Measurements from ENCODE around the gene CSPG4. TPM values are rescaled to one million over a fixed set of nuclear protein-coding genes. Genes with fewer than 3 reads are reported as not detected.
A peak's percentile ranks its signal among the peaks of the same experiment; 100 is the strongest.

Gene CSPG4
- total and polyA plus RNA-seq, 9 of the 15 experiments (the other 6 are each of a cell fraction or from before 2014, with no cell fraction given), result under 0.01 to 0.07 (median 0.04) TPM; not detected in 5

DNA sequence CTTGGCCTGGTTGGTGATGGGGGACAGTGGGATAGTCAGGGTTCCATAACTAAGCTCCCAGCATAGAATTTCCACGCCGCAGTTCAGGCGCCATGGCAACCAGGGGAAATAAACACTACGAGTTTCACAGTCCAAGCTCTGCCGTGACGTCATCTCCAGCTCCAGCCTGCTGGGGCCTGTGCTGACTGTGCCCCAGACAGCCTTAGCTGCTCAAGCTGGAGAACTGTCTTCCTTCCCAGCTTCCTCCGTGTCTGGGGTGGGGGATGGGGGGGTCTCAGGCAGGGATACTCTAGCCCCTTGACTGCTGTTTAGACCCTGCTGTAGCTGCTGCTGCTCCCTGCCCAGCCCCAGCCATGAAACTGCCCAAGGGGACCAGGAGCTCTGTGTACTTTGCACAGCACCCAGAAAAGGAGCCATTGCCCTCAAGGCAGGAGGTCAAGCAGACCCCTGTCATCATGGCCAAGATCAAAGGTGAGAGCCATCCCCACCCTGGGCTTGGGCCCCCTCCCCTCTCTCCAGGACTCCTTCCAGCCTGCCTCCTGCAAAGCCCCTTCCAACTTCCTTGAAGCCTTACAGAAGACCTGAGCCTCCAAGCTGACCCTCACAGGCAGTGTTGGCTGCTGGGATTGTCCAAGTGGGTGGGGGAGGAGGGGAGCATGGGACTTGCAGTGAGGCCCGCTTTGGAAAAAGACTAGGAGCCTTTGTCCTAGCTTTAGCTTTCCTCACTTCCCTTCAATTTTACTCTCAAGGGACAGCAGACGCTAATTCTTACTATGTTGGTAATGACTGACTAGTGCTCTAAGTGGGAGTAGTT is 11.4 kb upstream of the CSPG4 start (continued):
- TF ChIP-seq, protein P1, sequence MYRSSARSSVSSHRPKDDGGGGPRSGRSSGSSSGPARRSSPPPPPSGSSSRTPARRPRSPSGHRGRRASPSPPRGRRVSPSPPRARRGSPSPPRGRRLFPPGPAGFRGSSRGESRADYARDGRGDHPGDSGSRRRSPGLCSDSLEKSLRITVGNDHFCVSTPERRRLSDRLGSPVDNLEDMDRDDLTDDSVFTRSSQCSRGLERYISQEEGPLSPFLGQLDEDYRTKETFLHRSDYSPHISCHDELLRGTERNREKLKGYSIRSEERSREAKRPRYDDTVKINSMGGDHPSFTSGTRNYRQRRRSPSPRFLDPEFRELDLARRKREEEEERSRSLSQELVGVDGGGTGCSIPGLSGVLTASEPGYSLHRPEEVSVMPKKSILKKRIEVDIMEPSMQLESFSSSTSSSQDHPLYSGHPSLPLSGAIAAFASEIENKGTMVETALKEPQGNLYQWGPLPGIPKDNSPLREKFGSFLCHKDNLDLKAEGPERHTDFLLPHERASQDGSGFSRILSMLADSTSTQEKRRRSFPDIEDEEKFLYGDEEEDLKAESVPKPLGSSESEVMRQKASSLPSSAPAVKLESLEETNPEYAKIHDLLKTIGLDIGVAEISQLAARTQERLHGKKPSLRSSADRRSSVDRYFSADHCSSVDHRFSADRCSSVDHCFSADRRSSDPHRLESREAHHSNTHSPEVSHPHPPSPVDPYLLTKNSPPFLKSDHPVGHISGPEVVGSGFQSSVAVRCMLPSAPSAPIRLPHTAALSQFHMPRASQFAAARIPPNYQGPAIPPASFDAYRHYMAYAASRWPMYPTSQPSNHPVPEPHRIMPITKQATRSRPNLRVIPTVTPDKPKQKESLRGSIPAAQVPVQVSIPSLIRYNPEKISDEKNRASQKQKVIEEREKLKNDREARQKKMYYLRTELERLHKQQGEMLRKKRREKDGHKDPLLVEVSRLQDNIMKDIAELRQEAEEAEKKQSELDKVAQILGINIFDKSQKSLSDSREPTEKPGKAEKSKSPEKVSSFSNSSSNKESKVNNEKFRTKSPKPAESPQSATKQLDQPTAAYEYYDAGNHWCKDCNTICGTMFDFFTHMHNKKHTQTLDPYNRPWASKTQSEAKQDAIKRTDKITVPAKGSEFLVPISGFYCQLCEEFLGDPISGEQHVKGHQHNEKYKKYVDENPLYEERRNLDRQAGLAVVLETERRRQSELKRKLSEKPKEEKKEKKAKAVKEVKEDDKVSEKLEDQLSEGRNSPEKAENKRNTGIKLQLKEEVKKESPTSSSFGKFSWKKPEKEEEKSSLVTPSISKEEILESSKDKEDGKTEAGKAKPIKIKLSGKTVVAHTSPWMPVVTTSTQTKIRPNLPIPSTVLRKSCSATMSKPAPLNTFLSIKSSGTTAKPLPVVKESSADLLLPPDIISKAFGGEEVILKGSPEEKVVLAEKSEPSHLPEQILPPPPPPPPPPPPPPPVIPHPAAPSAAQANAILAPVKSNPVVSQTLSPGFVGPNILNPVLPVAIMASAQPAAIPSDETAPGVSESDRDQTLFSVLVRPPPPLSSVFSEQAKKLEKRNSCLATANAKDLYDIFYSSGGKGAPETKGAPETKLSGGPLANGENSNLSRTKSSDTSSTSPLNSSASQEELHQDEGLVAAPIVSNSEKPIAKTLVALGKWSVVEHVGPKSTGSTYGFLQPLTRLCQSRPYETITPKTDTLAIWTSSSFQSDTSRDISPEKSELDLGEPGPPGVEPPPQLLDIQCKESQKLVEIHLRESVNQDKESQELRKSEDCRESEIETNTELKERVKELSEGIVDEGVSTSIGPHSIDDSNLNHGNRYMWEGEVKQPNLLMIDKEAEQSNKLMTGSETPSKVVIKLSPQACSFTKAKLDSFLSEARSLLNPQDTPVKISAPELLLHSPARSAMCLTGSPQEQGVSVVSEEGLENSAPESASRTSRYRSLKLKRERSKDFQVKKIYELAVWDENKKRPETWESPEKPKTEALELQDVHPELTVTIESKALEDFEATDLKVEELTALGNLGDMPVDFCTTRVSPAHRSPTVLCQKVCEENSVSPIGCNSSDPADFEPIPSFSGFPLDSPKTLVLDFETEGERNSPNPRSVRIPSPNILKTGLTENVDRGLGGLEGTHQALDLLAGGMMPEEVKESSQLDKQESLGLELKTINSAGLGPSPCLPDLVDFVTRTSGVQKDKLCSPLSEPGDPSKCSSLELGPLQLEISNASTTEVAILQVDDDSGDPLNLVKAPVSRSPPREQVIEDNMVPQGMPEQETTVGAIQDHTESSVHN (IDR thresholded peaks at IDR 0.05; ENCODE audit: borderline replicate concordance in 1 of 2, low read depth in 1 of 2), result no peak
- TF ChIP-seq, protein P2, sequence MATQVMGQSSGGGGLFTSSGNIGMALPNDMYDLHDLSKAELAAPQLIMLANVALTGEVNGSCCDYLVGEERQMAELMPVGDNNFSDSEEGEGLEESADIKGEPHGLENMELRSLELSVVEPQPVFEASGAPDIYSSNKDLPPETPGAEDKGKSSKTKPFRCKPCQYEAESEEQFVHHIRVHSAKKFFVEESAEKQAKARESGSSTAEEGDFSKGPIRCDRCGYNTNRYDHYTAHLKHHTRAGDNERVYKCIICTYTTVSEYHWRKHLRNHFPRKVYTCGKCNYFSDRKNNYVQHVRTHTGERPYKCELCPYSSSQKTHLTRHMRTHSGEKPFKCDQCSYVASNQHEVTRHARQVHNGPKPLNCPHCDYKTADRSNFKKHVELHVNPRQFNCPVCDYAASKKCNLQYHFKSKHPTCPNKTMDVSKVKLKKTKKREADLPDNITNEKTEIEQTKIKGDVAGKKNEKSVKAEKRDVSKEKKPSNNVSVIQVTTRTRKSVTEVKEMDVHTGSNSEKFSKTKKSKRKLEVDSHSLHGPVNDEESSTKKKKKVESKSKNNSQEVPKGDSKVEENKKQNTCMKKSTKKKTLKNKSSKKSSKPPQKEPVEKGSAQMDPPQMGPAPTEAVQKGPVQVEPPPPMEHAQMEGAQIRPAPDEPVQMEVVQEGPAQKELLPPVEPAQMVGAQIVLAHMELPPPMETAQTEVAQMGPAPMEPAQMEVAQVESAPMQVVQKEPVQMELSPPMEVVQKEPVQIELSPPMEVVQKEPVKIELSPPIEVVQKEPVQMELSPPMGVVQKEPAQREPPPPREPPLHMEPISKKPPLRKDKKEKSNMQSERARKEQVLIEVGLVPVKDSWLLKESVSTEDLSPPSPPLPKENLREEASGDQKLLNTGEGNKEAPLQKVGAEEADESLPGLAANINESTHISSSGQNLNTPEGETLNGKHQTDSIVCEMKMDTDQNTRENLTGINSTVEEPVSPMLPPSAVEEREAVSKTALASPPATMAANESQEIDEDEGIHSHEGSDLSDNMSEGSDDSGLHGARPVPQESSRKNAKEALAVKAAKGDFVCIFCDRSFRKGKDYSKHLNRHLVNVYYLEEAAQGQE (IDR thresholded peaks at IDR 0.05; ENCODE audit: borderline replicate concordance), result peak; percentile 36
- TF ChIP-seq, protein P2 (CRISPR knock-in tag; IDR thresholded peaks at IDR 0.05; ENCODE audit: low read depth), result no peak
- TF ChIP-seq TEAD4 (IDR thresholded peaks at IDR 0.05; ENCODE audit: low read length) (no peak), TEAD4 (CRISPR knock-in tag; IDR thresholded peaks at IDR 0.05; ENCODE audit: borderline replicate concordance) (no peak), MTF1 (CRISPR knock-in tag; IDR thresholded peaks at IDR 0.05; ENCODE audit: borderline replicate concordance) (no peak), NFYB (IDR thresholded peaks at IDR 0.05; ENCODE audit: extremely low read depth, insufficient read length) (no peak), POLR2G (IDR thresholded peaks at IDR 0.05; ENCODE audit: low read depth, low read length) (no peak), ZZZ3 (IDR thresholded peaks at IDR 0.05) (no peak), CCNT2 (IDR thresholded peaks at IDR 0.05; ENCODE audit: borderline replicate concordance, extremely low read depth, insufficient read length, low read depth, low read length) (no peak)
